GM19043 (cell line): Measurements from ENCODE around the gene ZNF280C.
"Not testable (repeated sequence)": the region's sequence is repeated elsewhere in the genome, so short reads cannot be mapped to it uniquely, and the experiment has no call there.

Source experiments
- ATAC-seq: cut with Tn5 transposase; IDR thresholded peaks from one replicate; pipeline ENCODE4 v1.9.1; 2021; ENCODE audit warnings: low read depth; ENCODE audit not compliant: unreplicated experiment

ZNF280C gene

DNA sequence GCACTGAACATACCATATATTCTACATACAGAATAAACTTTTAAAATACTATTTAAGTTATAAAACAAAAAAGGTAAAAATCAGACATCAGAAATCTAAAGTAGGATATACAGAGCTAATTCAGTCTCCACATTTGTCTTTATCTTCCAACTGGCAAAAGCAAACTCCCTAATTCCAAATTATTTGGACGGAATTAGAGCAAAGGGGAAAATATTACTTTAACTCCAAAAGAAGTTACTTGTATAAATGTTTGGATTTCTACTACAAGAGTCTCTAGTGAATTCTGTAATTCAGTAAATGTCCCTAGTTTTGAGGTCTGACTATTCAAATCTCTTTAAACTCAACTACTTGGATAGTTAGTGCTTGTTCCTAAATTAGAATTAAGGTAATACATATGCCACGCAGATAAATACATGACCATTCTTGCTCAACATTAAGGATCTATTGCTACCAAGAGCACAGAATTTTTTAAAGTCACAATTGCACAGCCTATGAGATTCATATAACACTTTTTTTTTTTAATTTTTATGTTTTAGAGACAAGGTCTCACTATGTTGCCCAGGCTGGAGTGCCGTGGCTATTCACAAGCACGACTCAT, 7.3 kb downstream of the ZNF280C start:
- ATAC-seq: no peak

DNA sequence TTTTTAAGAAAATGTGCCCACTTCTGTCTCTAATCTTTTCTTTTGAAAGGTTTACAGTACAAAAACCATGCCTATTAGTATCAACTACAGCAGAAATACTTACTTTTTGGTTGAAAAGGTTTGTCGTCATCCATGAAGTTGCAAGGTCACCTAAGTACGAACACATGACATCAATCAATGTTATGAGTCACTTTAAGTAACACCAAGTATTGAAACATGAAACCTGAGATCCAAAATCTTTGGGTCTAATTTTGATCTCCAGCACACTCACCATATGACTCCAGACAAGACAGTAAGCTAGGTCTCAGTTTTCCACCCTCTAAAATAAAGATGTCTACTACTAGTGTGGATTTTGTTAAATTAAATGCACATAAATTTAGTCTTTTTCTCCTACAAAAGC, 8.4 kb downstream of the ZNF280C start:
- no peak for ATAC-seq

DNA sequence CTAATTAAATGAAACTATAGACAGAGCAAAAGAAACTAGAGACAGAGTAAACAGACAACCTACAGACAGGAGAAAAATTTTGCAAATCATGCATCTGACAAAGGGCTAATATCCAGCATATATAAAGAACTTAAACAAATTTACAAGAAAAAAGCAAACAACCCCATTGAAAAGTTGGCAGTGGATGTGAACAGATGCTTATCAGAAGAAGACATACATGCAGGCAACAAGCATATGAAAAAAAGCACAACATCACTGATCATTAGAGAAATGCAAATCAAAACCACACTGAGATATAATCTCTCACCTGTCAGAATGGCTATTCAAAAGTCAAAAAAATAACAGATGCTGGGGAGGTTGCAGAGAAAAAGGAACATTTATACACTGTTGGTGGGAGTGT, 14.8 kb downstream of the ZNF280C start:
- ATAC-seq: no peak

DNA sequence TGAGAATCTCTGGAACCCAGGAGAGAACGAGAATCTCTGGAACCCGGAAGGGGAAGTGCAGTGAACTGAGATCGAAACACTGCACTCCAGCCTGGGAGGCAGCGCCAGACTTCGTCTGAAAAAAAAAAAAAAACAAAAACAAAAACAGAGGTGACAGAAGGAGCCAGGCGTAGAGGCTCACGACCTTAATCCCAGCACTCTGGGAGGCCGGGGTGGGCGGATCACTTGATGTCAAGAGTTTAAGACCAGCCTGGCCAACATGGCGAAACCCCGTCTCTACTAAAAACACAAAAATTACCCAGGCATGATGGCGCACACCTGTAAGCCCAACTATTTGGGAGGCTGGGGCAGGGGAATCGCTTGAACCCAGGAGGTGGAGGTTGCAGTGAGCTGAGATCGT, 17.0 kb downstream of the ZNF280C start:
- no peak for ATAC-seq

GRCh38 chrX:130247996-130248395, 20.7 kb downstream of the ZNF280C start:
- ATAC-seq: no peak

DNA sequence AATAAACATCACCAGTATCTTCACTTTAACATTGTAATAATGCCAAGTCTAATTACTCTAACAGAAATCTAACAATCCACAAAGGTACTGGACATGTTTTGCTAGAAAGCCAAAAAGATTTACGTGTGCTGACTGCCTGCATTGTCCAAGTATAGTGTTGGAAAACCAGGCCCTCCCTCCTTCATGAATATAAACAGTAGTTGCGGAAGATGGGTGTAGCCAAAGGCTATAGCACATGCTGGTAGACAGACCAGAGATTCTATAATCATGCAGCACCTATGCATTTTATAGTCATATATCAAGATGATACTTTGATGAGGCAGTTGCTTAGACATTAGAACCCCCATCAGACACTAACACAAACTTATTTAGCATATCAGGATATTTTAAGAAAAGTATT, 22.6 kb downstream of the ZNF280C start:
- ATAC-seq: no peak

DNA sequence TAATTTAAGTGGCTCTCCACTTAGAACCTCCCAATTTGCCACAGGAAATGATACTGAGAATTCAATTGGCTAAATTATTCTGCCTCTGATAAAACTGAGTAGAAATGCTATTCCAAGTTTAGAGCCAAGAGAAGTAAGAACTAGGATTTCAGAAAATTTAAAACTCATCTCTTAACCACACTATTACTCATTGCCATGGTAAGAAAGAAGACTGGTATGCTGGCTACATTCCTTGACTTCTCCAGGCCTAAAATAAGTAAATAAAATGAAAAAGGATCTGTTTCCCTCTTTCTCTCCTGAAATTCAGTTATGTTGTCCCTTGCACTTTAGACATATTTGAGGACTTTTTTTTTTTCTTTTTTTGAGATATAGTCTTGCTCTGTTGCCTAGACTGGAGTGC, 23.3 kb downstream of the ZNF280C start:
- no peak for ATAC-seq

DNA sequence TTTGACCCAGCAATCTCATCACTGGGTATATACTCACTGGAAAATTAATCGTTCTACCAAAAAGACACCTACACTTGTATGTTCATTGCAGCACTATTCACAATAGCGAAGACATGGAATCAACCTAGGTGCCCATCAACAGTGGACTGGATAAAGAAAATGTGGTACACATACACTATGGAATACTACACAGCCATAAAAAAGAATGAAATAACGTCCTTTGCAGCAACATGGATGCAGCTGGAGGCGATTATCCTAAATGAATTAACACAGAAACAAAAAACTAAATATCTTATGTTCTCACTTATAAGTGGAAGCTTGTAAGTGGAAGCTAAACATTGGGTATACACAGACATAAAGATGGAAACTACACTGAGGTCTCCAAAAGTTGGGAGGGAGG, 37.5 kb downstream of the ZNF280C start:
- not testable (repeated sequence) for ATAC-seq

GRCh38 chrX:130228871-130229270, 39.8 kb downstream of the ZNF280C start:
- ATAC-seq: no peak

- ATAC-seq: no peak
These were observed 43.9 kb downstream of the ZNF280C start for GRCh38 chrX:130224810-130225209.

DNA sequence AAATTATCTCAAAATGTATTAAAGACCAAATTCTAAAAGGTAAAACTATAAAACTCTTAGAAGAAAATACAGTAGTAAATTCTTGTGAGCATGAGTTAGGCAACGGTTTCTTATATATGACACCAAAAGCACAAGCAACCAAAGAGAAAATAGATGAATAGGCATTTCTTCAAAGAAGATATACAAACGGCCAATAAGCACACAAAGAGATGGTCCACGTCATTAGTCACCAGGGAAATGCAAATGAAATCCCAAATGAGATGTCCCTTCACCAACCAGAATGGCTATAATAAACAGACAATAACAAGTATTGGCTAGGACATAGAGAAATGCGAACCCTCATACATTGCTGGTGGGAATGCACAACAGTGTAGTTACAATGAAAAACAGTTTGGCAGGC, 52.4 kb downstream of the ZNF280C start:
- ATAC-seq: no peak

DNA sequence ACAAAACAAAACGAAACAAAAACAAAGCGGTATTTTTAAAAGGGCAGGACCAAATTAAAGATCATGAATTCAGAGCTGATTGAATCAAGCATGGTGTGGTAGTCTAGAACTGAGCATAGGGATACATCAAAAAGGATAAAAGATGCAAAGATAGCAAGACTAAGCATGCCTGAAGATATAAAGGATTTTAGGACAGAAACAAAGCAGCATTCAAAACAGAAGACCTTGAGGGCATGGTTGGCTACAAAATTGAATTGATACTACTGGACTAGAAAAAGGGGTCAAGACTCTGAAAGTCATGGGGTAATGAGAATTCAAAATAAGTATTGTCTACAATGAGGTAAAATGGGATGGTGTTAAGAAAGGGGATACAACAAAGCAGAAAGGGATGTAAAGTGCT, 55.3 kb downstream of the ZNF280C start:
- no peak for ATAC-seq

- no peak for ATAC-seq
These were observed 56.3 kb downstream of the ZNF280C start for GRCh38 chrX:130212371-130212770.

GRCh38 chrX:130211415-130212186, 57.1 kb downstream of the ZNF280C start:
- ATAC-seq: no peak

DNA sequence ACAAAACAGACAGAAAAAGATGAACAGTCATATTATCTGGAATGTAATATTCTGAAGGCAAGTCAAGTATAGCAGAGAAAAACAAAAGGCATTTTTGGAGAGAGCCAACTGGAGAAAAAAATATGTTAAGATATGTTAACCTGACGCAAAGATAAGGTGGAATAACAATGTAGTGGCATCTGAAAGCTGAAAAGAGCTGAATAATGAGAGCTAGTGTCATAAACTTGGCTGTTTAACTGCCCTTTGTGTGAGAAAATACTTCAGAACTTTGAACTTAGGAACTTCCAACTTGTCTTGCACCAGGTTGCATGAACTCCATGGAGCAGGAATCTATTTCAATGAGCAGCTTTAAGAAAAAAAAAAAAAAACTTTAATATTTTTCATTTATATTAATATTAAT, 64.1 kb downstream of the ZNF280C start:
- ATAC-seq: no peak

DNA sequence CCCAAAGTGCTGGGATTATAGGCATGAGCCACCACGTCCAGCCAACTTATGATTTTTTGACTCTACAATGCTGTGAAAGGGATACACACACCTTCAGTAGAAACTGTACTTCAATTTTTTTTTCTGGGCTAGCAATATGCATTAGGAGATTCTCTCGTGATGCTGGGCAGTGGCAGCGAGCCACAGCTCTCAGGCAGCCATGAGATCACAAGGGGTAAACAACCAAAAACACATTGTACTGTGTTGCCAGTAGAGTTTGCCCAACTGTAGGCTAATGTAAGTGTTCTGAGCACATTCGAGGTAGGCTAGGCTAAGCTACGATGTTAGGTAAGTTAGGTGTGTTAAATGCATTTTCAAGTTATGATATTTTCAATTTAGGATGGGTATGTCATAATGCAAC, 71.2 kb downstream of the ZNF280C start:
- no peak for ATAC-seq

GRCh38 chrX:130196466-130196865, 72.2 kb downstream of the ZNF280C start:
- no peak for ATAC-seq

DNA sequence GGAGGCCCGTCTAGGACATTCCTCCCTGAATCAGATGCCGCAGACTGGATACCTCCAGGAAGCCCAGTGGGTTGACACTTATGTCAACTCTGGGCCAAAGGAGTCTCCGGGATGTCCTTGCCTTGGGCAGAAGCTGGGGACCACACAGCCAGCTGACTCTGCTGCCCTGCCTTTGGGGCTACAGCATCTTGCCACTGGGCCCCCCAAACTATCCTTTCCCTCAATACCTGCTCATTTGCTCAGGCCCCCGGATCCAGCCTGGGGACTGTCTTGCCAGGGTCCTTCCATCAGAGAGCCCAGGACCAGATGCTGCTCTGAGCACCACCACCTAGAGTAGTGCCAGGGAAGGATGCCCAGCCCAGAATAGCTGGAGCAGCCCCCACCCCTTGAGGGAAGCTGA, 77.9 kb downstream of the ZNF280C start:
- ATAC-seq: no peak

GRCh38 chrX:130186651-130187050, 82.0 kb downstream of the ZNF280C start:
- ATAC-seq: no peak

- ATAC-seq: no peak
These were observed 83.8 kb downstream of the ZNF280C start for GRCh38 chrX:130184857-130185256.

- ATAC-seq: no peak
These were observed 84.5 kb downstream of the ZNF280C start for GRCh38 chrX:130184168-130184567.

DNA sequence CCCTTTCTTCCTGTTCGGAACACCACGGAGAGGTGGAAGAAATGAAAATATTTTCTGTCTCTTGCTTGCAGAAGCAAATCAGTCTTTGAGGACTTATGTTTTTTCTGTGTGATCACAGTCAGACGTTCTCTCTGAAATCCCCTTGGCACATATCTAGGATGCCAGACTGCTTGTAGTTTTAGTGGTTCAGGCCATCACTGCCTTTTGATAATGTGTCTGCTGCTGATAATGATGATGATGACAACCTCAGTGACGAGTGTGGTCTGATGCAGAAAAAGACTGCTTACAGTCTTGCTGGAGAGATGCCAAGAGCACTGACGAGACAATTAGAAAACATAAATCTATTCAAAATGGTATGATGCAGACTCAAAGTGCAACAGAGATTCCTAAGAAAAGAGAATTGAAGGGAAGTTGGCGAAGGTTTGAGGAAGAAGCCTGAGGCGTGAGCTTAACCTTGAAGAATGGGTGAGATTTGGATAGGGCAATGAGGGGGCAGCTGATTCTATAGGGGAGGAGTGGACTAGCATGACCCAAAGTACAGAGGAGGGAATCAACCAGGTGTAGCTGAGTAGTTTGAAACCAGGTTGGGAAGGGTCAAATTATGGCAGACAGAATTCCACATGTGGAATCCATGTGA, 89.0 kb downstream of the ZNF280C start:
- no peak for ATAC-seq
